Measurements from ENCODE around the gene VCPKMT. TPM values are rescaled to one million over a fixed set of nuclear protein-coding genes. Genes with fewer than 3 reads are reported as not detected.

The VCPKMT gene
- total and polyA plus RNA-seq, 4 donors, result 2.6 to 5.0 (median 2.9) TPM

DNA sequence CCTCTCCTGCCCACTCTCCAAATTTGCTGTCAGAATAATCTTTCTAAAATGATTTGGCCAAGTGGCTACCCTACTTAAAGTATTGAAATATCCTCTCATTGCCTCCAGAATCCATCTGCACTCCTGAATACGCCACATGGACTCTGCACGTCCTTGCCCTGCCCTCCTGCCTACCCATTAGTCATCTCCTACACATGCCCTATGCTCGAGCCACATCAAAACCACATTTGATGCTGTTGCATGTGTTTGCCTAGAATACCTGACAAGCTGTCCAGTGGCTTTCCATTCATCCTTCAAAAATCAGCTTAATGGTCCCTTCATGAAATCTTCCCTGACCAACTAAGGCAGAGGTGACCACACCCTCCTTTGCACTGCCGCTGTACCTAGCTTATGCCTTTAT, 17.0 kb downstream of the VCPKMT start (continued):
- TF ChIP-seq FOXA2 (IDR thresholded peaks at IDR 0.05), result no peak
- TF ChIP-seq, protein P1, sequence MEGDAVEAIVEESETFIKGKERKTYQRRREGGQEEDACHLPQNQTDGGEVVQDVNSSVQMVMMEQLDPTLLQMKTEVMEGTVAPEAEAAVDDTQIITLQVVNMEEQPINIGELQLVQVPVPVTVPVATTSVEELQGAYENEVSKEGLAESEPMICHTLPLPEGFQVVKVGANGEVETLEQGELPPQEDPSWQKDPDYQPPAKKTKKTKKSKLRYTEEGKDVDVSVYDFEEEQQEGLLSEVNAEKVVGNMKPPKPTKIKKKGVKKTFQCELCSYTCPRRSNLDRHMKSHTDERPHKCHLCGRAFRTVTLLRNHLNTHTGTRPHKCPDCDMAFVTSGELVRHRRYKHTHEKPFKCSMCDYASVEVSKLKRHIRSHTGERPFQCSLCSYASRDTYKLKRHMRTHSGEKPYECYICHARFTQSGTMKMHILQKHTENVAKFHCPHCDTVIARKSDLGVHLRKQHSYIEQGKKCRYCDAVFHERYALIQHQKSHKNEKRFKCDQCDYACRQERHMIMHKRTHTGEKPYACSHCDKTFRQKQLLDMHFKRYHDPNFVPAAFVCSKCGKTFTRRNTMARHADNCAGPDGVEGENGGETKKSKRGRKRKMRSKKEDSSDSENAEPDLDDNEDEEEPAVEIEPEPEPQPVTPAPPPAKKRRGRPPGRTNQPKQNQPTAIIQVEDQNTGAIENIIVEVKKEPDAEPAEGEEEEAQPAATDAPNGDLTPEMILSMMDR (IDR thresholded peaks at IDR 0.05; ENCODE audit: low read depth, low read length, missing input control), result no peak
- TF ChIP-seq TAF1 (conservative IDR thresholded peaks at IDR 0.05), result no peak

DNA sequence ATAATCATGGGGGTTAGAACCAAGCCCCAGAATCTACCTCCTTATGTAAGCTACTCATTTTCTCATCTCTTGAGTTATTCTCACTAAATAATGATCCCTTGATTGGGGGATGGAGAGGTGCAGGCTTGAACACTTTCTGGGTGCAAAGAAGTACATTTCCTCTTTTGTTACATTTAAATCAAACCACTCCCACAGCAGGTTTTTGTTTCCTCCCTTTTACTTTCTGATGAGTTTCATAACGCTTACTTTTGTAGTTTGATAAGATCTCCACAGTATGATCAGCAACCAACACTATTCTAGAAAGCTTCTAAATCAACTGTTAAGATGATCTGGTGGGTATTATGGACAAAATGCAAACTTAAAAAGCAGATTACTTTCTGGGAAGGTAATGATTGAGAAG, 20.5 kb downstream of the VCPKMT start:
- DNase-seq (ENCODE audit: low spot score), result no peak
- H3K27ac ChIP-seq (ENCODE audit: low read depth in 1 of 2, low read length in 2 of 2), result no peak overlapping the region
- no peaks in the 10 kb centered on the region for H3K27me3 ChIP-seq (ENCODE audit: control insufficient read depth in 4 of 4, insufficient read depth in 4 of 4, low read length in 3 of 4)
- H3K4me1 ChIP-seq (ENCODE audit: control insufficient read depth in 4 of 4, insufficient read depth in 4 of 4, low read length in 3 of 4), result peaks cover 0 to 4% (median 0%) of the 10 kb centered on the region in 4 donors
- TF ChIP-seq YY1 (IDR thresholded peaks at IDR 0.05) (no peak), TAF1 (conservative IDR thresholded peaks at IDR 0.05) (no peak), JUND (IDR thresholded peaks at IDR 0.05) (no peak), RXRA (IDR thresholded peaks at IDR 0.05) (no peak), GABPA (IDR thresholded peaks at IDR 0.05 in 1 of 2, conservative IDR thresholded peaks at IDR 0.05 in 1 of 2) (no peak), NR2F2 (IDR thresholded peaks at IDR 0.05) (no peak), SP1 (IDR thresholded peaks at IDR 0.05) (no peak), FOXA2 (IDR thresholded peaks at IDR 0.05) (no peak), EGR1 (IDR thresholded peaks at IDR 0.05; ENCODE audit: low read depth in 2 of 2) (no peak), FOXA1 (IDR thresholded peaks at IDR 0.05) (no peak), HNF4G (IDR thresholded peaks at IDR 0.05) (no peak), RAD21 (IDR thresholded peaks at IDR 0.05) (no peak), HNF4A (conservative IDR thresholded peaks at IDR 0.05) (no peak)
- TF ChIP-seq, protein P2, sequence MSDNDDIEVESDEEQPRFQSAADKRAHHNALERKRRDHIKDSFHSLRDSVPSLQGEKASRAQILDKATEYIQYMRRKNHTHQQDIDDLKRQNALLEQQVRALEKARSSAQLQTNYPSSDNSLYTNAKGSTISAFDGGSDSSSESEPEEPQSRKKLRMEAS (IDR thresholded peaks at IDR 0.05), result no peak
- TF ChIP-seq, protein P3, sequence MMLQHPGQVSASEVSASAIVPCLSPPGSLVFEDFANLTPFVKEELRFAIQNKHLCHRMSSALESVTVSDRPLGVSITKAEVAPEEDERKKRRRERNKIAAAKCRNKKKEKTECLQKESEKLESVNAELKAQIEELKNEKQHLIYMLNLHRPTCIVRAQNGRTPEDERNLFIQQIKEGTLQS (IDR thresholded peaks at IDR 0.05), result no peak
- TF ChIP-seq, protein P4, sequence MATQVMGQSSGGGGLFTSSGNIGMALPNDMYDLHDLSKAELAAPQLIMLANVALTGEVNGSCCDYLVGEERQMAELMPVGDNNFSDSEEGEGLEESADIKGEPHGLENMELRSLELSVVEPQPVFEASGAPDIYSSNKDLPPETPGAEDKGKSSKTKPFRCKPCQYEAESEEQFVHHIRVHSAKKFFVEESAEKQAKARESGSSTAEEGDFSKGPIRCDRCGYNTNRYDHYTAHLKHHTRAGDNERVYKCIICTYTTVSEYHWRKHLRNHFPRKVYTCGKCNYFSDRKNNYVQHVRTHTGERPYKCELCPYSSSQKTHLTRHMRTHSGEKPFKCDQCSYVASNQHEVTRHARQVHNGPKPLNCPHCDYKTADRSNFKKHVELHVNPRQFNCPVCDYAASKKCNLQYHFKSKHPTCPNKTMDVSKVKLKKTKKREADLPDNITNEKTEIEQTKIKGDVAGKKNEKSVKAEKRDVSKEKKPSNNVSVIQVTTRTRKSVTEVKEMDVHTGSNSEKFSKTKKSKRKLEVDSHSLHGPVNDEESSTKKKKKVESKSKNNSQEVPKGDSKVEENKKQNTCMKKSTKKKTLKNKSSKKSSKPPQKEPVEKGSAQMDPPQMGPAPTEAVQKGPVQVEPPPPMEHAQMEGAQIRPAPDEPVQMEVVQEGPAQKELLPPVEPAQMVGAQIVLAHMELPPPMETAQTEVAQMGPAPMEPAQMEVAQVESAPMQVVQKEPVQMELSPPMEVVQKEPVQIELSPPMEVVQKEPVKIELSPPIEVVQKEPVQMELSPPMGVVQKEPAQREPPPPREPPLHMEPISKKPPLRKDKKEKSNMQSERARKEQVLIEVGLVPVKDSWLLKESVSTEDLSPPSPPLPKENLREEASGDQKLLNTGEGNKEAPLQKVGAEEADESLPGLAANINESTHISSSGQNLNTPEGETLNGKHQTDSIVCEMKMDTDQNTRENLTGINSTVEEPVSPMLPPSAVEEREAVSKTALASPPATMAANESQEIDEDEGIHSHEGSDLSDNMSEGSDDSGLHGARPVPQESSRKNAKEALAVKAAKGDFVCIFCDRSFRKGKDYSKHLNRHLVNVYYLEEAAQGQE (IDR thresholded peaks at IDR 0.05), result no peak
- TF ChIP-seq, protein P5, sequence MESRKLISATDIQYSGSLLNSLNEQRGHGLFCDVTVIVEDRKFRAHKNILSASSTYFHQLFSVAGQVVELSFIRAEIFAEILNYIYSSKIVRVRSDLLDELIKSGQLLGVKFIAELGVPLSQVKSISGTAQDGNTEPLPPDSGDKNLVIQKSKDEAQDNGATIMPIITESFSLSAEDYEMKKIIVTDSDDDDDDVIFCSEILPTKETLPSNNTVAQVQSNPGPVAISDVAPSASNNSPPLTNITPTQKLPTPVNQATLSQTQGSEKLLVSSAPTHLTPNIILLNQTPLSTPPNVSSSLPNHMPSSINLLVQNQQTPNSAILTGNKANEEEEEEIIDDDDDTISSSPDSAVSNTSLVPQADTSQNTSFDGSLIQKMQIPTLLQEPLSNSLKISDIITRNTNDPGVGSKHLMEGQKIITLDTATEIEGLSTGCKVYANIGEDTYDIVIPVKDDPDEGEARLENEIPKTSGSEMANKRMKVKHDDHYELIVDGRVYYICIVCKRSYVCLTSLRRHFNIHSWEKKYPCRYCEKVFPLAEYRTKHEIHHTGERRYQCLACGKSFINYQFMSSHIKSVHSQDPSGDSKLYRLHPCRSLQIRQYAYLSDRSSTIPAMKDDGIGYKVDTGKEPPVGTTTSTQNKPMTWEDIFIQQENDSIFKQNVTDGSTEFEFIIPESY (IDR thresholded peaks at IDR 0.05), result no peak
- TF ChIP-seq, protein P1 (IDR thresholded peaks at IDR 0.05; ENCODE audit: low read depth, low read length, missing input control), result no peak
- H3K36me3 ChIP-seq (ENCODE audit: control insufficient read depth in 4 of 4, insufficient read depth in 3 of 4, low read depth in 1 of 4, low read length in 3 of 4), result no peaks in the 10 kb centered on the region
- no peak overlapping the region for H3K4me3 ChIP-seq (ENCODE audit: low read depth in 1 of 3, low read length in 3 of 3)
- 77% methylated on average over 1 of the region's 1 CpG for WGBS
- no peak overlapping the region for H3K9ac ChIP-seq (ENCODE audit: low read depth in 1 of 2, low read length in 2 of 2)
- no peaks in the 10 kb centered on the region for H3K9me3 ChIP-seq (ENCODE audit: control insufficient read depth in 4 of 4, low read length in 3 of 4)

Measured in liver (tissue), 9 donors.